Activated CD4-positive, alpha-beta memory T cell treated with anti-CD3 and anti-CD28 coated beads for 36 hours (primary cell): Measurements from ENCODE around the gene KCNJ12. TPM values are rescaled to one million over a fixed set of nuclear protein-coding genes. Genes with fewer than 3 reads are reported as not detected.

Source experiments
- total RNA-seq, 2 experiments: library from RNA; stranded (reverse); gene quantifications; one replicate each; pipeline ENCODE4 v1.2.3, GENCODE V29; 2021

Gene KCNJ12
- total RNA-seq, 2 experiments from 2014 or later, result not detected

Other genes starting within 250 kb of the KCNJ12 start
- gene DHRS7B, start 249.4 kb upstream of the KCNJ12 start, total RNA-seq, result 10 to 100 TPM; 13.5 to 15.9 TPM
- 10 to 100 TPM; 24.0 to 27.2 TPM for gene TMEM11, start 162.2 kb upstream of the KCNJ12 start, total RNA-seq
- gene NATD1, start 122.9 kb upstream of the KCNJ12 start, total RNA-seq, result 1 to 10 TPM; 3.0 to 3.2 TPM
- 100 to 1,000 TPM; 132 to 134 TPM for gene MAP2K3, start 91.6 kb upstream of the KCNJ12 start, total RNA-seq